ENCODE measurements around the gene ZFAND5. TPM values are rescaled to one million over a fixed set of nuclear protein-coding genes. Genes with fewer than 3 reads are reported as not detected.

The ZFAND5 gene
- polyA plus RNA-seq, 3 donors, result 199 to 702 (median 237) TPM

- Histone ChIP-seq H3K9ac (ENCODE audit: insufficient read depth, low read length, poor library complexity, severe bottlenecking) (no peak overlapping the region), H3K27me3 (ENCODE audit: control insufficient read depth in 2 of 2, insufficient read depth in 2 of 2, low read length in 2 of 2) (no peaks in the 10 kb centered on the region), H3K9me3 (replicated peaks in 1 of 2; ENCODE audit: control insufficient read depth in 1 of 2, insufficient read depth in 1 of 2, low read length in 2 of 2) (no peaks in the 10 kb centered on the region), H4K20me1 (ENCODE audit: insufficient read depth, low read length) (no peaks in the 10 kb centered on the region), H3K79me2 (ENCODE audit: insufficient read depth, low read length) (no peaks in the 10 kb centered on the region), H2AFZ (ENCODE audit: insufficient read depth, low read depth, low read length, poor library complexity, severe bottlenecking) (no peak overlapping the region), H3K36me3 (replicated peaks in 1 of 2; ENCODE audit: control insufficient read depth in 1 of 2, insufficient read depth in 2 of 2, low read length in 2 of 2) (peaks cover 8 to 52% of the 10 kb centered on the region in 2 donors), H3K4me3 (replicated peaks in 1 of 3; ENCODE audit: low read depth in 2 of 3, low read length in 3 of 3) (no peak overlapping the region), H3K4me1 (ENCODE audit: control insufficient read depth in 1 of 2, insufficient read depth in 2 of 2, low read length in 2 of 2) (peaks cover 0 to 15% of the 10 kb centered on the region in 2 donors), H3K27ac (ENCODE audit: low read depth in 1 of 2, low read length in 2 of 2) (no peak overlapping the region), H3K4me2 (replicated peaks; ENCODE audit: extremely low read depth, low read length, poor library complexity, severe bottlenecking) (no peak overlapping the region)
- no peak for DNase-seq
- no CpG with 5 or more reads among the region's 4 CpGs for WGBS (ENCODE audit: insufficient coverage)
- no peak for TF ChIP-seq CTCF (IDR thresholded peaks at IDR 0.05)
- peaks cover 0 to 9% (median 0%) of the 10 kb centered on the region in 7 donors for H3K9me3 Mint-ChIP-seq
- intact Hi-C loops (cut with micrococcal nuclease), result no loop called here
- peaks cover 23% of the 10 kb centered on the region for H3K4me1 Mint-ChIP-seq
- peaks cover 61 to 79% of the 10 kb centered on the region in 2 donors for H3K36me3 Mint-ChIP-seq
- H3K27ac Mint-ChIP-seq, result no peak overlapping the region
- H3K4me3 Mint-ChIP-seq, result no peak overlapping the region
- no peaks in the 10 kb centered on the region for H3K27me3 Mint-ChIP-seq (ENCODE audit: low read depth in 3 of 3)
Observed at GRCh38 chr9:72338631-72339030, 26.4 kb downstream of the ZFAND5 start.

GRCh38 chr9:72337286-72337685 lies 27.7 kb downstream of the ZFAND5 start:
- DNase-seq, result no peak
- no peak overlapping the region for H3K4me3 Mint-ChIP-seq
- Histone ChIP-seq H3K4me3 (replicated peaks in 1 of 3; ENCODE audit: low read depth in 2 of 3, low read length in 3 of 3) (no peak overlapping the region), H3K4me2 (replicated peaks; ENCODE audit: extremely low read depth, low read length, poor library complexity, severe bottlenecking) (no peak overlapping the region), H2AFZ (ENCODE audit: insufficient read depth, low read depth, low read length, poor library complexity, severe bottlenecking) (no peak overlapping the region), H4K20me1 (ENCODE audit: insufficient read depth, low read length) (no peaks in the 10 kb centered on the region), H3K79me2 (ENCODE audit: insufficient read depth, low read length) (no peaks in the 10 kb centered on the region), H3K9me3 (replicated peaks in 1 of 2; ENCODE audit: control insufficient read depth in 1 of 2, insufficient read depth in 1 of 2, low read length in 2 of 2) (no peaks in the 10 kb centered on the region), H3K9ac (ENCODE audit: insufficient read depth, low read length, poor library complexity, severe bottlenecking) (no peak overlapping the region), H3K36me3 (replicated peaks in 1 of 2; ENCODE audit: control insufficient read depth in 1 of 2, insufficient read depth in 2 of 2, low read length in 2 of 2) (peaks cover 8 to 52% of the 10 kb centered on the region in 2 donors), H3K27me3 (ENCODE audit: control insufficient read depth in 2 of 2, insufficient read depth in 2 of 2, low read length in 2 of 2) (no peaks in the 10 kb centered on the region), H3K27ac (ENCODE audit: low read depth in 1 of 2, low read length in 2 of 2) (no peak overlapping the region), H3K4me1 (ENCODE audit: control insufficient read depth in 1 of 2, insufficient read depth in 2 of 2, low read length in 2 of 2) (peaks cover 0 to 13% of the 10 kb centered on the region in 2 donors)
- peaks cover 18% of the 10 kb centered on the region for H3K4me1 Mint-ChIP-seq
- intact Hi-C loops (cut with micrococcal nuclease), result no loop called here
- H3K27ac Mint-ChIP-seq, result no peak overlapping the region
- H3K36me3 Mint-ChIP-seq, result peaks cover 59 to 73% of the 10 kb centered on the region in 2 donors
- H3K27me3 Mint-ChIP-seq (ENCODE audit: low read depth in 3 of 3), result no peaks in the 10 kb centered on the region
- 75% methylated on average over 4 of the region's 5 CpGs for WGBS (ENCODE audit: insufficient coverage)
- no peak for TF ChIP-seq CTCF (IDR thresholded peaks at IDR 0.05)
- H3K9me3 Mint-ChIP-seq, result peaks cover 0 to 9% (median 0%) of the 10 kb centered on the region in 7 donors

Data from CD14-positive monocyte (primary cell).